Measurements from ENCODE around the gene UBAC1.

Gene UBAC1

DNA sequence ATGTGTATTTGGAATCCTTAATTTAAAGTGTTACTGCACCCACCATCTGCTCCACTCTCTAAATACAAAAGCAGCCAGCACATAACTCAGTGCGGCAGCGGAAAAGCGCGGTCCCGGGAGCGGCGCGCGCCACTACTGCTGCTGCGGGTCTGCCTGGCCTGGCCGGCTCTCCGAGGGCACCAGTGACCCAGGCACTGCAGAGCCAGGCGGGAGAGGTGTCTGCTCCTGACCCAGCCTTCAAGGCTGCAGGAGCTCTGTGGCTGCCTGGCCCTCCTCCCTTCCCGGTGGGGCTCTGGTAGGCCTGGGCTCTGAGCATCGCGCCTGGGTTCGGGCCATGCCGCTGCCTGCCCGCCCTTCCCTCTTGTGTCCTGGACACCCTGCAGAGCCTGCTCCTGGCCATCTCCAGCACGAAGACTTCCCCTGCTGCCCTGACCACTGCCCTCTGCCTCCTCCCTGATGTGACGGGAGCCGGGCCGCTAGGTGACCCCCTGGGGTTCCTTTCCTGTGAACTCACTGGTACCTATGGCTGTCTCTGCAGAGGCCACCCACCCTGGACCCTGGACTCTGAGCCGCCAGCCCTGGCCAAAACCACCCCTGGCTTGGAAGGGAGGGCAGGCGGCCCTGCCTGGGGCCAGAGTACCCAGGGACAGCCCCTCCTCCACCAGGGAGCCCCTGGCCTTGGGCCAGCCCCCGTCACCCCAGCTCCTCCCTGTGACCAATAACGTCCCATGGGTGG, 32.8 kb upstream of the UBAC1 start:
- DNase-seq = no peak

DNA sequence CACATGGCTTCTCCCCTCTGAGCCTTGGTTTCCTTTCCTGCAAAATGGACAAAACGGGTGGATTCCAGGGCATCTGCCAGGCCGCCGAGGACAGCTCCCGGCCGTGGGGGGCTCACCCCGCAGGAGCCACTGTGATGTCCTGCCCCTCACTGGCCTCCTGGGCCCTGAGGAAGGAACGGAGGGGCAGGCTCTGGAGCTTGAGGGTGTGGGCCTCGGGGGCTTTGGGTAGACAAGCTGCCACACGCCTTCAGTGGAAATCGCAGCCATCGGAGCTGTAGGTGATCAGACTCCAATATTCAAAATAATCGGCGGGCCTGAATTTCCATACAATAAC, 32.2 kb upstream of the UBAC1 start:
- DNase-seq = no peak

DNA sequence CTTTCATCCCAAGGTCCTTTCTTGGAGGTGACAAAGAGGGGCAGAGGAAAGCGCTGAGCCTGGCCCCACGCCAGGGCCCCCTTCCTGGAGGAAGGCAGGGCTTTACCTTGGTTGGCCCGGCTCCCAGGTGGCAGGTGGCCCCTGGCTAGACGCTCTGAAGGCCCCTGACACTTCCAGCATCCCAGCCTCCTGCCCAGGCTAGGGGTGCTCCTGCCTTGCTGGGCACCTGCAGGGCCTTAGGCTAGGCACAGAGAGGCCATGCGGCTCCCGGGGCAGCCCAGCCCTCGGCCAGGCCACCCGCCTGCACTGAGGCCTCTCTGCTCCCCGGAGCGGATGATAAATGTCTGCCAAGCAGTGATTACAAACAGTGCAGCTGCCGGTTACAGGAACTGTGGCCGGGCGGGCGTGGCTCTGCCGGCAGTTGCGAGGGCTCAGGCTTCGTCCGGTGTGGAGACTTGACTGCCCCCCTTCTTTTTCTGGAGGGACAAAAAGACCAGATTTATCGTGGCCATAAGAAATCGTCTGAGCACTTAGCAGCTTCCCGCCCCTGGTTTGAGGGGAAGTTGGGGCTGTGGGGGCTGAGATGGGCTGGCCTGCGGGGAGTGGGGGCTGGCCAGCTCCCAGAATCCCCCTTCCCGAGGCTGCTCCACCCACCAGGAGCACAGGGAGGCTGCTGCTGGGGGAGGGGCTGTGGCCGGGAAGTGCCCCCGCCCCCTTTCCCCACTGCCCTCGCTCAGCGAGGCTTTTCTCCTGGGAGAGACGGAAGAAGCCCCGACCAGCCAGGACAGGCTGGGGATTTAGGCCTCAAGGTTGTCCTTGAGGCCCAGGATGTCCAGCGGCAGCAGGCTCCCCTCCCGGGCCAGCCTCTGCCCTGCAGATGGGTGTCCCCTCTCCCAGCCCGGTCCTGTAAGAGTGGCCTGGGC, 31.6 kb upstream of the UBAC1 start:
- peak; percentile 71 for DNase-seq

DNA sequence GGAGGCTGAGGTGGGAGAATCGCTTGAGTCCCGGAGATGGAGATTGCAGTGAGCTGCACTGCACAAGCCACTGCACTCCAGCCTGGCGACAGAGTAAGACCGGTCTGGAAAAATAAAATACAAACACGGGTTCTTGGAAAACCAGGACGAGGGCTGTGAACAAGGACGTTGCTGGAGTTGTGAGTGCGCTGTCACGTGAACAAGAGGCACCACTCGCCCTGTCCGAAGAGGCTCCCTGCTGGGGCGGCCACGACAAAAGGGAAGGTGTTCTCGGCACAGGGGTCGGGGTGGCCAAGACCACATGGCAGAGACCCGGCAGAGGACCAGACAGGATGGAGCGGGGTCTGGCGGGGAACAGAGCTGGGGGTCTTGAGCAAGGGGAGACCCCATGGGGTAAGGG, 30.6 kb upstream of the UBAC1 start:
- DNase-seq = no peak

DNA sequence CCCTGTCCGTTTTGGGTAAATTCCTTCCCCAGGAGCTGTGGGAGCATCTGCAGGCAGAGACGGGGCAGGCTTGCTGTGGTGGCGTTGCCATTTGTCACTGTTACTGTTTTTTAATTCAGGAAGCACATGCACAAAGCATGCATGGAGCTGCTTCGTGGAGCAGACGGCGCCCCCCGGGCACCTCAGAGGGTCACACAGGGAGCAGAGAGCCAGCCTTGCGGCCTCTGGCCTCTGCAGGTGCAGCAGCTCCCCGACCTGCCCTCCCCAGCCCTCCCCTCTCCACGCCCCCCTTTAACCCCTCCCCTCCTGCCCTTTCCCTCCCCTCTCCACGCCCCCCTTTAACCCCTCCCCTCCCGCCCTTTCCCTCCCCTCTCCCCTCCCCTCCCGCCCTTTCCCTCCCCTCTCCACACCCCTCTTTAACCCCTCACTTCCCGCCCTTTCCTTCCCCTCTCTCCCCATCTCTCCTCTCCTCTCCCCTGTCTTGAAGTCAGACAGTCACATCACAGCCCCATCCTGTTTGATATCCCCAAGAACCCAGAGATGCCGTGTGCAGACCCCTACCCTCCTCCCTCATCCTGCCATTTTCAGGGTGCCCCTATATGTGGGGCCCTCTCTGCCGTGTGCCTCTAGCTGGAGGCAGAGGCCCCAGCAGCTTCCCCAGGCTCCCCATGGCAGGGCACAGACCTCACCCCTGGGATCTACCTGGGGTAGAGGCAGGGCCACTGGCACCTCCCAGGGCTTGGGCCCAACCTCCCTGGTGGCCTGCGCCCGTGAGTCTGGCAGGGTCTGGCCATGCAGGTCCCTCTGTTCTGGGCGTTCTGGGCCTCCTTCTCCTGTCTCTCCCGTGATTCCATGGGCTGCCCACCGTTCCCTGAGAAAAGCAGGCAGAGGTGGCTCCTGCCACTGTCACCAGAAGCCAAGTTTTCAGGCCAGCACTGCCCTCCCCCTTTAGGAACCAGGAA, 29.6 kb upstream of the UBAC1 start:
- DNase-seq = no peak

DNA sequence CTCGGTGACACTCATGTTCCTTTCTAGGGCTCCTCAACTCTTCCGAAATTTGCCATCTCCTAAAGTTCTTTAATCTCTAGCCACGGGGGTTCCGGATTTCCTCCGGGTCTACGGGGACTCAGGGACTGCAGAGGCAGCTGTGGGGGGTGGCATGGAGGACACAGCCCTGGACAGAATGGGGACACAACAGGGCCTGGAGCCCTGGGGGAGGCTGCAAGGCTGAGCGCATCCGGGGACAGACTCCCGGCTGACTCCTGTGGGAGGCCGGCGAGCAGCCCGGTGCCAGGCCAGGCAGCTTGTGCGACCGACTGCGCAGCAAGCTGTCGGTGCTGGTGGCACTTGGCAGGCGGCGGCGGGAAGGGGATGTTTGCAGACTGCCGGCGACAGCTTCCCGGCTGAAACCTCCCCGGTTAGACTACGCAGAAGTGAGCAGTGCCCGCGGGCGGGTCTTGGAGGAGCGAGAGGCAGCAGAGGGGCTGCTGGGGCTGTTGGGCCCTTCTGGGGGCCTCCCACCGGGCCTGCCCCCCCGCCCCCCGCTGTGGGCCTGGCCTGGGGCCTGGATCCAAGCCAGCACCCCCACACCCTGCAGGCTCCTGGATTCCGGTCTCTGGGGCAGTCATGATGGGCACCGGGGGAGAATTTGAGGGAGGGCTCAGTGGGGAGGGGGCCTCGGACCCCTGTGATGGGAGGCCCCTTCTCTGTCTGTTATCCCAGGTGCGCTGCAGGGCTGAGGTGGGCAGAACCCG, 28.7 kb upstream of the UBAC1 start:
- DNase-seq = no peak

DNA sequence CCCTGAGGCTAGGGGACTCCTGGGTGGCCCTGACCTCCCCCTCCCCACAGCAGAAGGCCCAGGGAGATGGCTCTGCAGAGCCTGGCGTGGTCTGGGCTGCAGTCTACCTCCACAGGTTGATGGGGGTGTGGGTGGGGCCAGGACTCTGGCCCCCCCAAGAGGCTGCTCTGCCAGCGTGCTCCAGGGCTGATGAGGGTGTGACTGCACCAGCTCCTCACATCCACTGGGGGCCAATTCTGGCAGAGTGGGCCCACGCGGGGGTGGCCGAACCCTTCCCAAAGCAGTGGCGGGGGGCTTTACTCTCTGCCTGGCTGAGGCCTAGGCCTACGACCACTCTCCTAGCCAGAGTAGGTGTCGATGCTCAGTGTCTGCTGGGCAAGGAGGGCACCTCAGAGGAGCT, 28.0 kb upstream of the UBAC1 start:
- no peak for DNase-seq

DNA sequence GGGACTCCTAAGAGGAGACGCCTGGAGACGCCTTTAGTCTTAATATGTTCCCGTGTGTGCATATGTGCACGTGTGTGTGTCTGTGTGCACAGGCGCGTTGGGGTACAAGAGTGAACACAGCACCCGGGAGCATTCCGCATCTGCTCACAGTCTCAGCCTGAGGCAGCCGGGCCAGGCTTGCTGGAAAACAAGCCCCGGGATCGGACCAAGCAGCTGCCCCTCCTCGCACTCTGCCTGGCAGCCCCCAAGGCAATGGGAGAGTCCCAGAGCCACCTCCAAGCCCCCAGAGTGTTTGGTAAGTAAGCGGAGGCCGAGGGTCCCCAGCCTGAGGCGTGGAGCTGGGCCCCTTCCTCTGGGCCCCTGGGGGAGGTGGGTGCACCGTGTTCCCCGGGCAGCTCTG, 27.3 kb upstream of the UBAC1 start:
- no peak for DNase-seq

DNA sequence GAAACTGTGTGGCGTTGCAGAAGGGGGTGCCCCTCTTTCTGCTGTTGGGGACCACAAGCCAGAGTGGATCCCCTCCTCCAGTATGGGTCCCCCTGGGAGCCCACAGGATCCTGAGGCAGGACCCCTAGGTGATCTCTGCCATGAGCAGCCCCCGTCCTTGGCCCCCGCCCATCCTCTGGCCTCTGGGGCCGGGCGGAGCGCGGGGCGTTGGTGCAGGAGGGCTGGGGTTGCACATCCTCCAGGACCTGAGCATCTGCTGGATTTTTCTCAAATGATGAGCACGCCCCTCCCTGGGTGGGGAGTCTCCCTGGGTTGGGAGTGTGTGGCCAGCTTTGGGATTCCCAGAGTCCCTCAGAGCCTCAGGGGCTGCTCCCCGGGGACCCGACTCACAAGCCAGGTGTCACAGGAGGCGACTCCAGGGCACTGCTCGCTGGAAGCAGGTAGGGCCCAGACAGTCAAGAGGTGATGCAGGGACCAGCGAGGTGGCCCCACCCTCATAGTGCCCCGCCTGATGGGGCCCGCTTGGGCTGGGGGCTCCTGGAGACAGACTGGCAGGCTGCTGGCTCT, 26.7 kb upstream of the UBAC1 start:
- no peak for DNase-seq

DNA sequence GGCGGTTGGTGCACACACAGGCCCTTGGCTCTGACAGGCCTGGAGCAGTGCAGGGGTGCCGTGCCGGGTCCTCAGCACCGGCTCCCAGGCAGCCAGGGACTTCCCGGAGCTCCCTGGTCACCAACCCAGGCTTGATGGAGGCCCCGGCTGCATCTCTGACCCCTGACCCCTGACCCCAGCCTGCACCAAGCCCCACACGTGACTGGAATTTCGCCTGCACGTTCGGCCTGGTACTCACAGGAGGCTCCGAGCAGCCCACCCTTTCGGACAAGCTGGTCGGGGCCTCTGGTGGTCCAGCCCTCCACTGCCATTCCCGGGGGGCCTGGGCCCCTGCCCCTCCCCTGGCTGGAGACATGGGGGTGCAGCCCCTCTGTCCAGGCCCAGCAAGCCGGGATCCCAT, 25.4 kb upstream of the UBAC1 start:
- DNase-seq = no peak

DNA sequence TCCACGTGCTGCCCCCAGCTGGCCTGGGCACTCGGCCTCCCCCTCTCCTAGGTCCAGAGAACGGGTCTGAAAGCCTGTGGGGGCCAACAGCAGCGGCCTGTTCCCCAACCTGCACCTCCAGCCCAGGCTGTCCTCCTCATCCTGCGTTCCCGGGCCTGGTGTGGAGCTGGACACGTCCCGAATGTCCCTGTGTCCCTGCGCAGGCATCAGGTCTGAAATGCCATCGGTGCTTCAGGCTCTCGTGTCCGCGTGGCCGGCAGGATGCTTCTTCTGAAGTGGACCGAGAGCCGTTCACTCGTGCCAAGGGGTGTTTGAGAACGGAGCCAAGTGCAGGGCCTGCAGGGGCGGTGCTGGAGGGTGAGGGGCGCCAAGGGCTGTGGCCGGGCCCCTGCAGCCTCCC, 24.7 kb upstream of the UBAC1 start:
- no peak for DNase-seq

DNA sequence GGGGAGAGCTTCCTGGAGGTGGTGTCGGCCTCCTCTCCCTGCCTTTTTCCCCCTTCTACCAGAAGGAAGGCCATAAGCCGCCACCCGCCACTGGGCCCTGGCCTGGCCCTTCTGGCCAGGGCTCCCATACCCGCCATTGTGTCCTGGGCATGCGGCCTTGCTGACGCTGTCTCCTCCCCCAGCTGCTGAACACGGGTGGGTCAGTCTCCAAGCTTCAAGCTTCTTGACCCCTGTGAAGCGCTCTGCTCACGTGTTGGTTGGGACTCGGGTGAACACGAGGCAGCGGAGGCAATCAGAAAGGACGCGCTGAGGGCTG, 24.2 kb upstream of the UBAC1 start:
- no peak for DNase-seq

DNA sequence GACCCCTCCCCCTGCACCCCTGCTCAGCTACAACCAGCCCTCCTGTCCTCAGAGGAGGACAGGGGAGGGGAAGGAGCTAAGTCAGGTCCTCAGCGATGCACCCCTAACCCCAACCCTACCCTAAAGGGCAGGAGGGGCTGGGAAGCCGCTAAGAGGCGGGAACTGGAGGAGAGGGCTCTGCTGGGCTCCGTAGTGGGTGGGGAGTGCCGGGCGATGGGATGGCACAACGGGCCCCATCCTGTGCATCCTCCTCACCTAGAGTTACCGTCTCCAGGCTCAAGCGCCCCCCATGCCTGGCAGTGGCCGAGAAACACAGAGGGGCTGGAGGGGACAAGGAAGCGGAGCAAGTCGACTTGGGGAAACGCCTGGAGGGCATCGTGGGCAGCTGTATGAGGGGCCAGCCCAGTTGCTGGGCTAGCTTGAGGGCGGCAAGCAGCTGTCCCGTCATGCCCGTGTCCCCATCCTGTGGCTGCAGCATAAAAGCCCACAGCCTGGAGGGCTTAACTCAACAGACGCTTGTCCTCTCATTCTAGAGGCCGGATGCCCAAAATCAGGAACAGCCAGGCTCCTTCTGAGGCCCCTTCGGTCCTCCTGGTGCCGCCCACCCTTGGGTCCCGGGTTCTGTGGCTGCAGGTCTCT, 23.0 kb upstream of the UBAC1 start:
- no peak for DNase-seq

DNA sequence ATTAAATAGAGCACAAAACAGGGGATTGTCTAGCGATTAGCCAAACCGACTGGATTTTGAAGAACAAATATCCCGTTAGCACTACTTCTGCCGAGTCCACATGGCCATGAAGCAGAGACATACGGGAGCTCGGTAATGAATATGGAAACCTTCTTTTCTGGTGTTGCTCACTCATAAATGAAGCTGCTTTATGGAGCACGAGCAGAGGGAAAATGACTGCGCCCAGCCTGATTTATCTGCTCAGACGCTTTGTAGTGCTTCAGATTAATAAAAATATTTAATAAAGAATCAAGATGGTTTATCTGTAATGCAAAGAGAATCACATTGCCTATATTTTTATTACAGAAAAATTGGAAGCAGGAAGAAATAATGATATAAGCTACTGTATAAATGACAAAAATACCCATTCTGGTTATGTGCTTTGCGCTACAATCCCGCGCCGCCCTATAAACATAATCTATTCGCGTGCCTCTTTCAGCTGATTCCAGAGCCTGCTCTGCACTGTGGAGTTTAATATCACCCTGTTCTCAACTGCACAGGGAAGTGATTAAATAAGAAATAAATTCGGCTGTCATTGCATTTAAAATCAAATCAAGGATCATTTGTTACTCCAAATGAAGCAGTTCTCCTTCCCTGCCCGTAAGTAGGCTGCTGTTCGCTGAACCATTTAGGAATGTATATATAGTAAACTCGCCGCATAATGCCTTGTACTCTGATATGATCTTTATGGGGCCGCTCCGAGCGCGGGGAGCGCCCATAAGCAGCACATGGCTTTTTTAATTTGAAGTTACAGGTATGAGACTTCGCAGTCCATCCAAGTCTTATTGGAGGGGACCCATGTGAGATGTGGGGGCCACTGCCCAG, 22.3 kb upstream of the UBAC1 start:
- DNase-seq = no peak

DNA sequence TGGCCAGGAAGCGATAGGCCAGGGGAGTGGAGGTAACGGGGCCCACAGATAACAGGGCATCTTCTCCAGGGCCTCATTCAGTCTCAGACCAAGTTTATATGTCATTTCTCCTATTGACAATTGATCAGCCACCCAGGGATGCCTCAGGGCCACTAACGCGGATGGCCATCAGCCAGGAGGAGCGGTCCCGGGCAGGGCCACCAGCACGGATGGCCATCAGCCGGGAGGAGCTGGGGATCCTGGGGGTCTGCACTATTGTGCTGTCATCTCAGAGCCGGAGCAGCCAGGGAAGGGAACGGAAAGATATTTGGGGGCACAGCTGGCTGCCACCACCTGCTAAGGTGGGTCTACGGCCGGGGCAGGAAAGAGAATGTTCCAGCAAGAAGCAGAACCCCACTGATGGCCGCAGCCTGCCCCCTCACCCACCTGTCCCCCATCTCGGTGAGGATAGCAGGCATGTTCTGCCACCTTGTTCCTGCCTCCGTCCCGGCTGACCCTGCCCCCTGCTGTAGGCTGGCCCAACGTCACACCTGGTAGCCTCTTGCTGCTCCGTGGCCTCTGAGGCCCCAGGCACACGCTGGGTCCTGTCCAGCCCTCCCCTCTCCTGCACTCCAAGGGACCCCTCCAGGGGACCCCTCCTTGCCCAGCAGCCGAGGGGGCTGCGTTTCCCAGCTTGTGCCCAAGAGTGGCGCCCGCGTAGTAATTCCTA, 21.5 kb upstream of the UBAC1 start:
- DNase-seq = no peak

DNA sequence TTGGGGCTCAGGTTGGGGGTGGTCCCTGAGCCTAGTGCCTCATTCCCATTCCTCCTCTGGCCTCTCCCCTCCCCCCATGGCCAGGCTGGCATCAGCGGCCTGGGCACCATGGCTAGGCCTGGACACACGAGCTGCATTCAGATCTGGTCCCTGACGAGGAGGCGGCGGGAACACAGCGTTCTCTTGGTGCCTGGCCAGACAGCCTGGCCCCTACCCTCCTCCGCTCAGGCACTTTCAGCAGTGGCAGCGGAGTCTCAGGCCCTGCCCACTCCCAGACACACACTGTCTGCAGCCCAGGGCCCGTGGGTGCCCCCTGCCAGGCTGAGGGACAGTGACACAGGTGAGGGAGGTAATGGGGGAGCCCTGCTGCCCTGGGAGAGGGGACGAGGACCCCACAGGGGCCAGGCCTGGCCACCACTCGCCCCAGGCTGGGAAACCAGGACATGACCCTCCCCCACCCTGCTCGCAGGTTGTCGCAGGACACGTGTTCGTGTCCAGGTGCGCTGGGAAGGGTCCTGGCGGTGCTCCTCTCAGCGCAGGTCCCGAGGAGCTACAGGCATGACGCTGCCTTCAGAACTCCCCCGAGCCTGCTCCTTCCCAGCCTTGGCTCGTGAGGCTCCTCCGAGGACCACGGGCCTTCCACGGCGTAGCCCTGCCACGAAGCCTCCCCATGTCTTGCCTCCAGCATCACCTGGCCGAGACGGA, 19.9 kb upstream of the UBAC1 start:
- no peak for DNase-seq

DNA sequence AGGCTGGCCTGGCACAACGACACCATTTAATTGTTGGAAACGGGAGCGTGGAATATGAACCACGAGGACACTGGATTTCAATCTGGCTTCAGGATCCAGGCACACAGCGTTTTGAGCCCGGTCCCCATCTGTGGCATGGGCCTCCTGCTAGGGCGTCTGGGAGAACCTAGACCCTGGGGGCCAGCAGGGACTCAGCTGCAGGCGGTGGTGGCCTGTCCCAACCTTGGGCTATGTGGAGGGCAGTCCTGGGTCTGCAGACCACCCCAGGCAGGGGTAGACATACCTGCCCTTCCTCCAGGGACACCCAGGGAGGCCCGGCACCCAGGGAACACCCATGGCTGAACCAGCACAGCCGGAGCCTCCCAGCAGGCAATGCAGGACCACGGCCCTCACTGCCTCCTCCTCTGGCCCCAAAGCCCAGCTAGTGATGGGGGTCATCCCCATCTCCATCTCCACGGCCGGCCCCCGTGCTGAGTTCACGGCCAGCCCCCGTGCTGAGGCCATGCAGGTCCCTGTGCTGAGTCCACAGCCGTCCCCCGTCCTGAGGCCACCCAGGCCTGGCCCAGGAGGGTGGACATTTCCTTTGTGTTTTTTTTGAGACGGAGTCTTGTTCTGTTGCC, 18.5 kb upstream of the UBAC1 start:
- DNase-seq = no peak

DNA sequence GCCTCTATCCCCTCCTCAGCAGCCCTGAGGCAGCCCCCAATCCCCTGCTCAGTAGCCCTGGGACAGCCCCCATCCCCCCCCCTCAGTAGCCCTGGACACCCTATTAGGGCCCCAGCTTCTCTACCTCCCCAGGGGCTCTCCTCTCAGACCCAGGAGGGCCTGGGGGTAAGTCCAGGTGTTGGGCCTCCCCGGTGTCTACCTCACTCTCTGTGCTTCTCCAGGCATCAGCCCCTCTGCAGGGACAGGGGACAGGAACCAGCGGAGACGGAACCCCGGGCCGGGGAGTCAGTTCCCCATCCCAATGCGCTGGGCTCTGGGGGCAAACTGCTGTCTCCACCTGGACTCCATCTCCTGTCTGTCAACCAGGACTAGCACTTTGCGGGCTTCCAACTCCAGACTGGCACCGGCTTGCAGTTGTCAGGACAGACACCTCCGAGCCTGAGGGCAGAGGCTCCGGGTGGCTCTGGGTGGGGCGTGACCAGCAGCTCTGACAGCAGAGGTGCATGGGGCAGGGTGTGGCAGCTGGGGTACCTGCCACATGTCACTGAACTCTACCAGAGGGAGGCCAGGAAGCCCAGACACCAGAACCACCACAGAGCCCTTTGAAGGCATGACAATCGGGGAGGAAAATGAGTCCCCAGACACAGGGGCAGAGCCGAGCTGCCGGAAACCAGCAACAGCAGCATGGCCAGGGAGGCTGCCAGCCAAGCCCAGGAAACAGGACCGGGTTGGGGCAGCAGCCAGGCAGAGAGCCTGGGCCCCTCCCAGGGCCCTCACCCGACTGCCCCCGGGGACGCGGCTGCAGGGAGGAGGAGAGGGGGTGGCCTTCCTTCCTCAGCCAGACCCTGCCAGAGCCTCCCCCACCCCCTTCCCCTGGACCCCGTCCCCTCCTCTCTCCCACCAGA, 17.7 kb upstream of the UBAC1 start:
- DNase-seq = no peak
